ENCODE results near the gene STARD3.

GRCh38 chr17:39671651-39672521 lies 34.9 kb downstream of the STARD3 start:
- TF ChIP-seq, protein P1, sequence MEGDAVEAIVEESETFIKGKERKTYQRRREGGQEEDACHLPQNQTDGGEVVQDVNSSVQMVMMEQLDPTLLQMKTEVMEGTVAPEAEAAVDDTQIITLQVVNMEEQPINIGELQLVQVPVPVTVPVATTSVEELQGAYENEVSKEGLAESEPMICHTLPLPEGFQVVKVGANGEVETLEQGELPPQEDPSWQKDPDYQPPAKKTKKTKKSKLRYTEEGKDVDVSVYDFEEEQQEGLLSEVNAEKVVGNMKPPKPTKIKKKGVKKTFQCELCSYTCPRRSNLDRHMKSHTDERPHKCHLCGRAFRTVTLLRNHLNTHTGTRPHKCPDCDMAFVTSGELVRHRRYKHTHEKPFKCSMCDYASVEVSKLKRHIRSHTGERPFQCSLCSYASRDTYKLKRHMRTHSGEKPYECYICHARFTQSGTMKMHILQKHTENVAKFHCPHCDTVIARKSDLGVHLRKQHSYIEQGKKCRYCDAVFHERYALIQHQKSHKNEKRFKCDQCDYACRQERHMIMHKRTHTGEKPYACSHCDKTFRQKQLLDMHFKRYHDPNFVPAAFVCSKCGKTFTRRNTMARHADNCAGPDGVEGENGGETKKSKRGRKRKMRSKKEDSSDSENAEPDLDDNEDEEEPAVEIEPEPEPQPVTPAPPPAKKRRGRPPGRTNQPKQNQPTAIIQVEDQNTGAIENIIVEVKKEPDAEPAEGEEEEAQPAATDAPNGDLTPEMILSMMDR (IDR thresholded peaks at IDR 0.05), result peak in 2 of 3 donors; percentile 27 to 46
- no peak for TF ChIP-seq POLR2A (IDR thresholded peaks at IDR 0.05)
- TF ChIP-seq EP300 (IDR thresholded peaks at IDR 0.05), result no peak

All from ovary (tissue), 3 donors.